BLaER1 (cell line): ENCODE results near the gene PITPNM3.
"Not testable (repeated sequence)": the region's sequence is repeated elsewhere in the genome, so short reads cannot be mapped to it uniquely, and the experiment has no call there.

ENCODE experiments used
- H3K27ac ChIP-seq: shearing (Covaris generic); formaldehyde crosslinking; 2 replicates; pipeline ENCODE4 v1.8.1; 2022
- H3K27me3 ChIP-seq: shearing (Covaris generic); formaldehyde crosslinking; 2 replicates; pipeline ENCODE4 v1.8.1; 2022
- H3K36me3 ChIP-seq: shearing (Covaris generic); formaldehyde crosslinking; 2 replicates; pipeline ENCODE4 v1.8.1; 2022
- H3K4me1 ChIP-seq: shearing (Covaris generic); formaldehyde crosslinking; 2 replicates; pipeline ENCODE4 v1.8.1; 2022
- H3K4me2 ChIP-seq: shearing (Covaris generic); formaldehyde crosslinking; 2 replicates; pipeline ENCODE4 v1.8.1; 2022
- H3K4me3 ChIP-seq: shearing (Covaris generic); formaldehyde crosslinking; 2 replicates; pipeline ENCODE4 v1.8.1; 2022
- H3K9ac ChIP-seq: shearing (Covaris generic); formaldehyde crosslinking; 2 replicates; pipeline ENCODE4 v1.8.1; 2022
- H3K9me3 ChIP-seq: shearing (Covaris generic); formaldehyde crosslinking; 2 replicates; pipeline ENCODE4 v1.8.1; 2022
- H4K20me1 ChIP-seq: shearing (Covaris generic); formaldehyde crosslinking; 2 replicates; pipeline ENCODE4 v1.8.1; 2022
- Cebpa-rat ChIP-seq: shearing (Covaris generic); IDR thresholded peaks from 2 replicates; pipeline ENCODE4 v1.8.1; 2022

The PITPNM3 gene

GRCh38 chr17:6575596-6575988 is 19.2 kb upstream of the PITPNM3 start:
- peak overlapping the region; percentile 73 for H3K27ac ChIP-seq
- no peaks in the 10 kb centered on the region for H3K27me3 ChIP-seq
- no peak for TF ChIP-seq Cebpa-rat
- peaks cover 38% of the 10 kb centered on the region for H3K36me3 ChIP-seq
- H3K9ac ChIP-seq = peak overlapping the region; percentile 39
- peak overlapping the region; percentile 52 for H3K4me3 ChIP-seq
- no peaks in the 10 kb centered on the region for H3K9me3 ChIP-seq
- H4K20me1 ChIP-seq = no peaks in the 10 kb centered on the region
- H3K4me1 ChIP-seq = peaks cover 45% of the 10 kb centered on the region
- peak overlapping the region; percentile 81 for H3K4me2 ChIP-seq

GRCh38 chr17:6574687-6575595 is 18.6 kb upstream of the PITPNM3 start:
- H3K27me3 ChIP-seq = no peaks in the 10 kb centered on the region
- H3K4me2 ChIP-seq = peak overlapping the region; percentile 81
- no peaks in the 10 kb centered on the region for H3K9me3 ChIP-seq
- H3K4me3 ChIP-seq = peak overlapping the region; percentile 52
- peak overlapping the region; percentile 39 for H3K9ac ChIP-seq
- peaks cover 38% of the 10 kb centered on the region for H3K36me3 ChIP-seq
- TF ChIP-seq Cebpa-rat = no peak
- H3K4me1 ChIP-seq = peaks cover 50% of the 10 kb centered on the region
- no peaks in the 10 kb centered on the region for H4K20me1 ChIP-seq
- peak overlapping the region; percentile 73 for H3K27ac ChIP-seq

- Histone ChIP-seq H3K4me3 (no peak overlapping the region), H3K27me3 (no peaks in the 10 kb centered on the region), H3K4me2 (peak overlapping the region; percentile 81), H3K4me1 (peaks cover 58% of the 10 kb centered on the region), H3K27ac (no peak overlapping the region), H3K36me3 (peaks cover 30% of the 10 kb centered on the region), H3K9ac (no peak overlapping the region), H3K9me3 (no peaks in the 10 kb centered on the region), H4K20me1 (no peaks in the 10 kb centered on the region)
- TF ChIP-seq Cebpa-rat = no peak
These were observed 17.8 kb upstream of the PITPNM3 start for GRCh38 chr17:6573982-6574686.

- not testable (repeated sequence) for H3K27ac ChIP-seq, H3K4me3 ChIP-seq
These were observed 17.1 kb upstream of the PITPNM3 start for GRCh38 chr17:6573495-6573894.

GRCh38 chr17:6572972-6573370 is 16.6 kb upstream of the PITPNM3 start:
- Histone ChIP-seq H3K9ac (no peak overlapping the region), H3K27ac (no peak overlapping the region), H3K4me3 (no peak overlapping the region)

More at GRCh38 chr17:6573495-6573894, 17.1 kb upstream of the PITPNM3 start:
- H3K4me1 ChIP-seq = peaks cover 61% of the 10 kb centered on the region
- H3K9me3 ChIP-seq, H3K27me3 ChIP-seq, H3K4me2 ChIP-seq, H3K9ac ChIP-seq, H4K20me1 ChIP-seq: not testable (repeated sequence)
- peaks cover 23% of the 10 kb centered on the region for H3K36me3 ChIP-seq

GRCh38 chr17:6571452-6571781 is 15.1 kb upstream of the PITPNM3 start:
- H3K9me3 ChIP-seq = no peaks in the 10 kb centered on the region
- H3K4me1 ChIP-seq = peaks cover 57% of the 10 kb centered on the region
- H3K27ac ChIP-seq = no peak overlapping the region
- TF ChIP-seq Cebpa-rat = no peak
- H4K20me1 ChIP-seq = no peaks in the 10 kb centered on the region
- no peak overlapping the region for H3K4me3 ChIP-seq
- H3K36me3 ChIP-seq = 0 out of 2 replicates have a peak, but pooled peaks cover 7% of the 10 kb centered on the region
- no peak overlapping the region for H3K4me2 ChIP-seq
- H3K9ac ChIP-seq = no peak overlapping the region
- H3K27me3 ChIP-seq = no peaks in the 10 kb centered on the region

More at GRCh38 chr17:6572972-6573370, 16.6 kb upstream of the PITPNM3 start:
- H4K20me1 ChIP-seq = no peaks in the 10 kb centered on the region
- no peak overlapping the region for H3K4me2 ChIP-seq
- H3K9me3 ChIP-seq = no peaks in the 10 kb centered on the region
- peaks cover 20% of the 10 kb centered on the region for H3K36me3 ChIP-seq
- no peaks in the 10 kb centered on the region for H3K27me3 ChIP-seq
- H3K4me1 ChIP-seq = peaks cover 64% of the 10 kb centered on the region
- TF ChIP-seq Cebpa-rat = no peak

GRCh38 chr17:6570731-6571451 is 14.5 kb upstream of the PITPNM3 start:
- no peak for TF ChIP-seq Cebpa-rat
- Histone ChIP-seq H3K36me3 (0 out of 2 replicates have a peak, but pooled peaks cover 7% of the 10 kb centered on the region), H3K9me3 (no peaks in the 10 kb centered on the region), H3K9ac (no peak overlapping the region), H4K20me1 (no peaks in the 10 kb centered on the region), H3K27ac (no peak overlapping the region), H3K4me2 (peak overlapping the region; percentile 66), H3K4me3 (no peak overlapping the region), H3K27me3 (no peaks in the 10 kb centered on the region), H3K4me1 (peaks cover 51% of the 10 kb centered on the region)

- Histone ChIP-seq H3K9me3 (no peaks in the 10 kb centered on the region), H3K27ac (no peak overlapping the region; the same call in 1 of the 2 replicates), H3K4me2 (peak overlapping the region; percentile 66), H3K36me3 (0 out of 2 replicates have a peak, but pooled peaks cover 7% of the 10 kb centered on the region), H3K27me3 (no peaks in the 10 kb centered on the region), H3K4me1 (peaks cover 39% of the 10 kb centered on the region), H3K4me3 (no peak overlapping the region), H3K9ac (no peak overlapping the region), H4K20me1 (no peaks in the 10 kb centered on the region)
- TF ChIP-seq Cebpa-rat = 0 out of 2 replicates have a peak, but pooled peaks have one; percentile 36
These were observed 13.3 kb upstream of the PITPNM3 start for GRCh38 chr17:6569370-6570285.
